ENCODE data around the gene RPLP2. TPM values are rescaled to one million over a fixed set of nuclear protein-coding genes. Genes with fewer than 3 reads are reported as not detected.

The RPLP2 gene
- total RNA-seq, 6 experiments from 2014 or later: 1,532 to 1,781 (median 1,709) TPM

DNA sequence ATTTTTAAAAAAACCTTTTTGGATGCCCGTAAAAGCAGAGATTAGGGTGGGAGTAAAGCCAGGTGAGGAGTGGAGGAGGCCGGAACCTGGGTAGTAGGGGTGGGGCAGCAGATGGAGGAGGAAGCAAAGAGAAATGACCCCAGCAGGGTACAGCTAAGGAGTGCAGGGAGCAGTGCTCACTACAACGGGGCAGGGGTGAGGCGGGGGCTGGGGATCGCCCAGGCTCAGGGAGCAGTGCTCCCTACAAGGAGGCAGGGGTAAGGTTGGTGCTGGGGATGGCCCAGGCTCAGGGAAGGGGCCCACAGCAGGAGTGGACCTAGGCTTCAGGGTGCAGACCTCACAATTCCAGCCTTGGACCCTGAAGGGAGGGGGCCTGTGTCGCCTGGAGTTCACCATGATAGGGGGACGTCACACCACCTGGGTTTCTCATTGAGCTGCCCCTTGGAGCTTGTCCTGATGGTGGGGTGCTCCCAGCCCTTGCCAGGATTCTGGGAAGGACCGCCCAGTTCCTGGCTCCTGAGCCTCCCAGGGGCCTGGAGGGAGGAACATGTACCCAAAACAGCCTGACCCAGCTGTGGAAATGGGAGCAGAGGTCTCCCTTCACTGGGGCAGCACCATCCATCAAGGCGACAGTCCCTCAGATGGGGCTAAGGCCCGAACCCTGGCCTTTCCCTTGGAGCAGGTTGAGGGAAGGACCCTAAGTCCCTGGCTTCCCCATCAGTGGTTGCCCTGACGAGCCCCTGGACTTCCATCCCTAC is 6.1 kb downstream of the RPLP2 start:
- TF ChIP-seq, protein P1, sequence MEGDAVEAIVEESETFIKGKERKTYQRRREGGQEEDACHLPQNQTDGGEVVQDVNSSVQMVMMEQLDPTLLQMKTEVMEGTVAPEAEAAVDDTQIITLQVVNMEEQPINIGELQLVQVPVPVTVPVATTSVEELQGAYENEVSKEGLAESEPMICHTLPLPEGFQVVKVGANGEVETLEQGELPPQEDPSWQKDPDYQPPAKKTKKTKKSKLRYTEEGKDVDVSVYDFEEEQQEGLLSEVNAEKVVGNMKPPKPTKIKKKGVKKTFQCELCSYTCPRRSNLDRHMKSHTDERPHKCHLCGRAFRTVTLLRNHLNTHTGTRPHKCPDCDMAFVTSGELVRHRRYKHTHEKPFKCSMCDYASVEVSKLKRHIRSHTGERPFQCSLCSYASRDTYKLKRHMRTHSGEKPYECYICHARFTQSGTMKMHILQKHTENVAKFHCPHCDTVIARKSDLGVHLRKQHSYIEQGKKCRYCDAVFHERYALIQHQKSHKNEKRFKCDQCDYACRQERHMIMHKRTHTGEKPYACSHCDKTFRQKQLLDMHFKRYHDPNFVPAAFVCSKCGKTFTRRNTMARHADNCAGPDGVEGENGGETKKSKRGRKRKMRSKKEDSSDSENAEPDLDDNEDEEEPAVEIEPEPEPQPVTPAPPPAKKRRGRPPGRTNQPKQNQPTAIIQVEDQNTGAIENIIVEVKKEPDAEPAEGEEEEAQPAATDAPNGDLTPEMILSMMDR (IDR thresholded peaks at IDR 0.05): no peak
- DNase-seq: no peak
- H3K4me3 Mint-ChIP-seq: no peak overlapping the region
- H3K9me3 Mint-ChIP-seq: no peaks in the 10 kb centered on the region
- peaks cover 20% of the 10 kb centered on the region for H3K27me3 Mint-ChIP-seq (ENCODE audit: insufficient read depth)
- H3K4me1 Mint-ChIP-seq (ENCODE audit: low read depth): peaks cover 26% of the 10 kb centered on the region
- peaks cover 18% of the 10 kb centered on the region for H3K36me3 Mint-ChIP-seq (ENCODE audit: low read depth)
- peak overlapping the region; percentile 33; the same call in 1 of the 2 replicates for H3K27ac Mint-ChIP-seq

DNA sequence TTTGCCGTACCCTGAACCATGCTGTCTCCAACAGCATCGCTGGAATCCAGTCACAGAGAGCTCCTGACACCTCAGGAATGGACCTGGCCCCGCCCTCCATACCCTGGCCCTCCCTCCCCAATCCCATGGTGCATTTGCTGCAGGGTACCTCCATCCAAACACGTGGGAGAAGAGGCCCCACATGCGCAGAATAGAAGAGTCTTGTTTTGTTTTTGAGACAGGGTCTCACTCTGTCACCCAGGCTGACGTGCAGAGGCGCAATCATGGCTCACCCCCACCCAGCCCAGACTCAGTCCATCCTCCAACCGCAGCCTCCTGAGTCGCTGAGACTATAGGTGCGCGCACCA is 6.6 kb downstream of the RPLP2 start:
- H3K27ac Mint-ChIP-seq: no peak overlapping the region
- peaks cover 26% of the 10 kb centered on the region for H3K4me1 Mint-ChIP-seq (ENCODE audit: low read depth)
- H3K36me3 Mint-ChIP-seq (ENCODE audit: low read depth): peaks cover 13% of the 10 kb centered on the region

DNA sequence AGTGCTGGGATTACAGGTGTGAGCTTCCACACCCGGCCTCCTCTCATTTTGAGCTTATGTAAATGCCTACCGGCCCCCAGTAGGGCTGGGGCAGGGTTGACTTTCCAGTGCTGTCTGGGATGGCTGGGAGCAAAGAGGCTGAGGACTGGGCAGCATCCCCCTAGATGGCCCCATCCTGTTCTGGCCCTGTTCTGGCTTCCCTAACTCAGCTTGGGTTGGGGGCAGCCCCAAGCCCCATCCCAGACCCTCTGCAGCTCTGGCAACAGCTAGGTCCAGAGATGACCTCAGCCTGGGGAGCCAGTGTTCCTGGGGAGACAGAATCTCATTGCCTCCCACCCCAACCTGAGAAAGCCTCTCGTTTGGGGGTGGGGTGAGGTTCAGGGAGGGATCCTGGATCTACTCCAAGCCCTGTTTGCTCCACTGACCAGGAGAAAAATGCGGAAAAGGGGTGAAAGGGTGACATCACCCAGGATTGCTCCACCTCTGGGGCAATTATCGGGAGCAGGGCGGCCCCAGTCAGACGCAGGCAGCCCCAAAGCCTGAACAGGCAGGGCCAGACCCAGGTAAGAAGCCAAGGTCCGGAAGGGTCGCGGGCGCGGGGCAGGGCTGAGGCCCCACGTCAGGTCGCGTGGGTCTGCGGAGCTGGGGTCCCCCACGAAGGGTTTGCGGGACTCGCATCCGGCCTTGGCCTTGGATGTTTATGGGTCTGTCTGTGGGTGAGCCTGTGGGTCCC is 8.8 kb downstream of the RPLP2 start, which contains the start of gene PNPLA2:
PNPLA2 (plus strand) TSS at position 519 of the 733 bp plus-strand sequence. CDS start 805 bp downstream, outside the sequence.
- Mint-ChIP-seq H3K27ac (peak within 1 kb of the TSS; percentile 88), H3K4me1 (ENCODE audit: low read depth) (peaks cover 17% of the 10 kb centered on the region), H3K4me3 (peak within 1 kb of the TSS; percentile 90), H3K36me3 (ENCODE audit: low read depth) (no peaks in the 10 kb centered on the region), H3K9me3 (no peaks in the 10 kb centered on the region), H3K27me3 (ENCODE audit: insufficient read depth) (peaks cover 12% of the 10 kb centered on the region)
- TF ChIP-seq, protein P1 (IDR thresholded peaks at IDR 0.05): no peak
- peak; percentile 72 for DNase-seq

More for the DNA sequence above, 6.6 kb downstream of the RPLP2 start:
- H3K4me3 Mint-ChIP-seq: no peak overlapping the region
- TF ChIP-seq, protein P1 (IDR thresholded peaks at IDR 0.05): no peak
- no peak for DNase-seq
- peaks cover 18% of the 10 kb centered on the region for H3K27me3 Mint-ChIP-seq (ENCODE audit: insufficient read depth)
- H3K9me3 Mint-ChIP-seq: no peaks in the 10 kb centered on the region

DNA sequence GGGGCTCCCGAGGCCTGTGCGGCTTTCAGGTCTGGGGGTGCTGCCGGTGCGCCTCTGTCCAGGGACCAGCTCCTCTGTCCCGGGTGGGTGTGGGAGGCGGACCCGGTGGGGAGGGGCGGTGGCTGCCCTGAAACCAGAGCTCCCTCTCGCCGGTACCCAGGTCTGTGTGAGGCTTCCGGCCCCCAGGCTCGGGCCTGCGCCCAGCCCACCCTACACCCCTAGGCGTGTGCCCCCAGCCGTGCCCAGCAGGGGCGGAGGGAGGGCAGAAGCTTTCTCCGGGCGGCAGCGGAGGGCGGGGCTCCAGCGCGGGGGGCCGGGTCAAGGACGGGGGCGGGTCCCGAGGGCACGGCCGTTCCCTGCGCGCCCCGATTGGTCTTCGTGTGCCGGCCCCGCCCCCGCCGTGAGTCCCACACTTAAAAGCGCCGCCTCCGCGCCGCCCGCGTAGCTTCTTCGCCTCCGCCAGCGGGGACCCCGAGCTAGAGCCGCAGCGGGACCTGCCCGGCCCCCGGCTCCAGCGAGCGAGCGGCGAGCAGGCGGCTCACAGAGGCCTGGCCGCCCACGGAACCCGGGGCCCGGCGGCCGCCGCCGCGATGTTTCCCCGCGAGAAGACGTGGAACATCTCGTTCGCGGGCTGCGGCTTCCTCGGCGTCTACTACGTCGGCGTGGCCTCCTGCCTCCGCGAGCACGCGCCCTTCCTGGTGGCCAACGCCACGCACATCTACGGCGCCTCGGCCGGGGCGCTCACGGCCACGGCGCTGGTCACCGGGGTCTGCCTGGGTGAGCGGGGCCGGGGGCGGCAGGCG is 9.6 kb downstream of the RPLP2 start:
- H3K27ac Mint-ChIP-seq: peak overlapping the region; percentile 88
- H3K4me3 Mint-ChIP-seq: peak overlapping the region; percentile 90
- DNase-seq: peak; percentile 67
- TF ChIP-seq, protein P1 (IDR thresholded peaks at IDR 0.05): peak; percentile 48
- H3K4me1 Mint-ChIP-seq (ENCODE audit: low read depth): peaks cover 17% of the 10 kb centered on the region
- no peaks in the 10 kb centered on the region for H3K36me3 Mint-ChIP-seq (ENCODE audit: low read depth)
- no peaks in the 10 kb centered on the region for H3K9me3 Mint-ChIP-seq
- peaks cover 8% of the 10 kb centered on the region; the same call in 1 of the 2 replicates for H3K27me3 Mint-ChIP-seq (ENCODE audit: insufficient read depth)

DNA sequence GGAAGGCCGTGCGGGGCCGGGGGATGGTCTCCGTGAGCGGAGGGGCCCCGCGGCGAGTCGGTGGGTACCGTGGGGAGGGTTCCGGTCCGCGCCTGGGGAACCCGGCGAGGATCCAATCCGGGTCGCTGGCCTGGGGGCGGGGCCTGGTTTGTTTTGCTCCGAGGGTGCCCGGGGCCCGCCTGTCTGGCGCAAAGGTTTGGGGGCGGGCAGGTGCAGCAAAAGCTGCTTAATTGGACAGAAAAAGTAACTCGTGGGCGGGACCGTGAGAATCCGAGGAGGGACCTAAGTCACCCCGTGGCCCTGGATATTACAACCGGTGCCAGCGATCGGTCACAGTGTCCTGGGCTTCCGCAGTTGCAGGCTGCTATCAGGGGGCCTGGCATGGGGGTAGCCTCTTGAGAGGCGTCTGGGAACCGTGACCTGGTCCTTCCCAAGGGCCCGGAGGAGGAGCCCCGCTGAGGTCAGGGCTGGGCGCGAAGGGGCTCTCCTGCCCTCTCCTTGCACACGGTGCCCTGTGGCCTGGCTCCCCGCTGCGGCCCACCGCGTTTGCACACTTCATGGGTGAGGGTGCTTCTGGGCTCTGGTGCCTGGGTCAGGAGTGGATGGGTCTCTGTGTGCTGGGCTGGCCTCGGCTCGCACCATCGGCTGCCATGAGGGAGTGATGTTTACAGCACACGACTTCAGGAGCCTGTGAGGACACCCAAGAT is 10.3 kb downstream of the RPLP2 start:
- H3K36me3 Mint-ChIP-seq (ENCODE audit: low read depth): peaks cover 3% of the 10 kb centered on the region; the same call in 1 of the 2 replicates
- TF ChIP-seq, protein P1 (IDR thresholded peaks at IDR 0.05): no peak
- H3K4me1 Mint-ChIP-seq (ENCODE audit: low read depth): peaks cover 17% of the 10 kb centered on the region
- no peaks in the 10 kb centered on the region for H3K9me3 Mint-ChIP-seq
- H3K27me3 Mint-ChIP-seq (ENCODE audit: insufficient read depth): peaks cover 10% of the 10 kb centered on the region; the same call in 1 of the 2 replicates
- H3K27ac Mint-ChIP-seq: peak overlapping the region; percentile 70
- H3K4me3 Mint-ChIP-seq: peak overlapping the region; percentile 90
- DNase-seq: peak; percentile 64

Data from HFFc6 (cell line).